Glutamatergic neuron (in vitro differentiated cells): ENCODE data around the gene SLC26A5. TPM values are rescaled to one million over a fixed set of nuclear protein-coding genes. Genes with fewer than 3 reads are reported as not detected.

Experiments used
- DNase-seq: peaks from one replicate; pipeline ENCODE4 v3.0.0; 2022
- H3K27ac Mint-ChIP-seq: one replicate; pipeline ENCODE4 v1.8.0; 2020; ENCODE audit warnings: mild to moderate bottlenecking, mixed read lengths, inconsistent platforms; ENCODE audit not compliant: unreplicated experiment
- H3K27me3 Mint-ChIP-seq: one replicate; pipeline ENCODE4 v1.8.0; 2020; ENCODE audit warnings: mild to moderate bottlenecking, moderate library complexity, mixed read lengths, inconsistent platforms; ENCODE audit not compliant: unreplicated experiment
- H3K36me3 Mint-ChIP-seq: one replicate; pipeline ENCODE4 v1.8.0; 2020; ENCODE audit warnings: mild to moderate bottlenecking, mixed read lengths, inconsistent platforms; ENCODE audit not compliant: unreplicated experiment
- H3K4me1 Mint-ChIP-seq: one replicate; pipeline ENCODE4 v1.8.0; 2020; ENCODE audit warnings: mild to moderate bottlenecking, low read depth, mixed read lengths, inconsistent platforms; ENCODE audit not compliant: unreplicated experiment
- H3K4me3 Mint-ChIP-seq: one replicate; pipeline ENCODE4 v1.8.0; 2020; ENCODE audit warnings: mild to moderate bottlenecking, mixed read lengths, inconsistent platforms; ENCODE audit not compliant: unreplicated experiment
- H3K9me3 Mint-ChIP-seq: one replicate; pipeline ENCODE4 v1.8.0; 2020; ENCODE audit warnings: mild to moderate bottlenecking, moderate library complexity, mixed read lengths, inconsistent platforms; ENCODE audit not compliant: unreplicated experiment
- CTCF ChIP-seq: fragments of 200-600 bp; sonication (generic); IDR thresholded peaks from one replicate; pipeline ENCODE4 v1.5.0; 2021; ENCODE audit not compliant: partially characterized antibody, unreplicated experiment
- total RNA-seq: library from RNA; stranded (reverse); fragmentation: NEBNext Ultra II Directional; extraction: Animal tissue kit (Norgen Biotek cat#: 25700); gene quantifications from one replicate; pipeline ENCODE4 v1.2.1, GENCODE V29; 2021; ENCODE audit not compliant: unreplicated experiment

Gene SLC26A5
- total RNA-seq, 1 donor from 2014 or later: not detected

- H3K27me3 Mint-ChIP-seq: no peaks in the 10 kb centered on the region
These were observed 23.3 kb upstream of the SLC26A5 start for GRCh38 chr7:103469095-103469948.

GRCh38 chr7:103466814-103467213 is 20.8 kb upstream of the SLC26A5 start:
- Mint-ChIP-seq H3K27ac (no peak overlapping the region), H3K27me3 (no peaks in the 10 kb centered on the region), H3K4me3 (no peak overlapping the region), H3K4me1 (no peaks in the 10 kb centered on the region), H3K9me3 (no peaks in the 10 kb centered on the region), H3K36me3 (no peaks in the 10 kb centered on the region)
- no peak for DNase-seq
- no peak for TF ChIP-seq CTCF

More at GRCh38 chr7:103469095-103469948, 23.3 kb upstream of the SLC26A5 start:
- no peak for DNase-seq
- no peak for TF ChIP-seq CTCF
- Mint-ChIP-seq H3K4me3 (no peak overlapping the region), H3K27ac (no peak overlapping the region), H3K4me1 (no peaks in the 10 kb centered on the region), H3K36me3 (no peaks in the 10 kb centered on the region), H3K9me3 (no peaks in the 10 kb centered on the region)

- H3K4me3 Mint-ChIP-seq: no peak overlapping the region
- DNase-seq: no peak
- H3K27ac Mint-ChIP-seq: no peak overlapping the region
- no peaks in the 10 kb centered on the region for H3K27me3 Mint-ChIP-seq
- no peak for TF ChIP-seq CTCF
- H3K4me1 Mint-ChIP-seq: peaks cover 2% of the 10 kb centered on the region
- peaks cover 2% of the 10 kb centered on the region for H3K9me3 Mint-ChIP-seq
- H3K36me3 Mint-ChIP-seq: peaks cover 4% of the 10 kb centered on the region
These were observed 16.4 kb upstream of the SLC26A5 start for GRCh38 chr7:103462358-103462757.

- peaks cover 9% of the 10 kb centered on the region for H3K9me3 Mint-ChIP-seq
- peak; percentile 53 for TF ChIP-seq CTCF
- no peak overlapping the region for H3K27ac Mint-ChIP-seq
- DNase-seq: peak; percentile 65
- H3K27me3 Mint-ChIP-seq: peaks cover 5% of the 10 kb centered on the region
- no peak overlapping the region for H3K4me3 Mint-ChIP-seq
- peaks cover 10% of the 10 kb centered on the region for H3K36me3 Mint-ChIP-seq
- no peaks in the 10 kb centered on the region for H3K4me1 Mint-ChIP-seq
These were observed 1.3 kb upstream of the SLC26A5 start for GRCh38 chr7:103447073-103447960.
